Right atrium auricular region (tissue), 2 donors: ENCODE data around the gene FGD6. TPM values are rescaled to one million over a fixed set of nuclear protein-coding genes. Genes with fewer than 3 reads are reported as not detected.
"Not testable (repeated sequence)": the region's sequence is repeated elsewhere in the genome, so short reads cannot be mapped to it uniquely, and the experiment has no call there.

Experiments used
- DNase-seq: peaks from one replicate; pipeline ENCODE4 v3.0.0-alpha.2; 2019; ENCODE audit warnings: low spot score
- H3K27ac ChIP-seq, 2 donors: fragments of 200-600 bp; sonication (generic); 1 replicate in 1 of 2; 2 replicates in 1 of 2; pipeline ENCODE4 v1.5.1; 2016 to 2019
- H3K27me3 ChIP-seq, 2 donors: fragments of 200-600 bp; sonication (generic); one replicate each; pipeline versions ENCODE4 v1.5.1 to v1.6.0; 2017 to 2019
- H3K36me3 ChIP-seq: fragments of 200-600 bp; sonication (generic); one replicate; pipeline ENCODE4 v1.5.1; 2016
- H3K4me1 ChIP-seq, 2 donors: fragments of 200-600 bp; sonication (generic); one replicate each; pipeline versions ENCODE4 v1.5.1 to v1.6.0; 2017 to 2019
- H3K4me3 ChIP-seq, 2 donors: fragments of 200-600 bp; sonication (generic); 1 replicate in 1 of 2; 2 replicates in 1 of 2; pipeline ENCODE4 v1.5.1; 2017 to 2019; ENCODE audit warnings: mild to moderate bottlenecking in 1 of 2, moderate library complexity in 1 of 2
- H3K9me3 ChIP-seq, 2 donors: fragments of 200-600 bp; sonication (generic); one replicate each; pipeline ENCODE4 v1.5.1; 2019
- total RNA-seq, 2 donors: library from RNA; depleted of rRNA; stranded (reverse); fragments of >200 nt; gene quantifications; one replicate each; pipeline ENCODE4 v1.1.0, GENCODE V29; 2016
- TF ChIP-seq, protein P1 (sequence below), 2 donors: fragments of 200-600 bp; sonication (generic); IDR thresholded peaks; one replicate each; pipeline ENCODE4 v1.5.1; 2019; ENCODE audit warnings: antibody characterized with exemption in 2 of 2

Gene FGD6
- total RNA-seq, 2 donors from 2014 or later: 15.8 to 16.9 TPM

DNA sequence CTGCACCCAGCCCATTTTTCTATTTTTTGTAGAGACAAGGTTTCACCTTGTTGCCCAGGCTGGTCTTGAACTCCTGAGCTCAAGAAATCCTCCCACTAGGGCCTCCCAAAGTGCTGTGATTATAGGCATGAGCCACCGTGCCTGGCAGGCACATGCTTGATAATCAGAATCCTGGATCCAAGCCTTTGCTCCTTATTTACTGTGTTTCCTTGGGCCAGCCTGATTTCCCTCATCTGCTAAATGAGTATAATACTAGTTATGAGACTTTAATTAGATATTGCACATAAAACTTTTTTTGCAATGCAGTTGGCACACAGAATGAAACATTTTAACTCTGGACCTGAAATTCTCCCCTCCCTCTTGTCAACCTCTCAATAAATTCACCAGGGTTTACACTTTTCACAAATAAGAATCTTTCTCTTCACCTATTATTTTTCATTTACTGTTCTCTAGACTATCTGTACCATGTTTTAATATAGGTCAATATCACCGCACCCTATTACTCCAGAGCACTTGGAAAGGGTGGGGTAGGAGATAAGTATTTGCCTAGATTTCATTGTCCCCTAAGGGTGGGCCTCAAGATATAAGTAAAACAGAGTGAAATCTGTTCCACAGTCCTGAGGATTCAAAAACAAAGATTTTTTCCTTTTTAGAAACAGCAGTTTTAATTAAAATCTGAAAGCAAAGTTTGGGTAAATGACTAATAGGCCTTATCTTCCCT lies 74.7 kb downstream of the FGD6 start:
- Histone ChIP-seq H3K4me1 (peaks cover 0 to 12% of the 10 kb centered on the region in 2 donors), H3K27ac (peak overlapping the region in 1 of 2 donors; percentile 71), H3K27me3 (no peaks in the 10 kb centered on the region), H3K4me3 (no peak overlapping the region), H3K9me3 (no peaks in the 10 kb centered on the region), H3K36me3 (no peaks in the 10 kb centered on the region)
- TF ChIP-seq, protein P1, sequence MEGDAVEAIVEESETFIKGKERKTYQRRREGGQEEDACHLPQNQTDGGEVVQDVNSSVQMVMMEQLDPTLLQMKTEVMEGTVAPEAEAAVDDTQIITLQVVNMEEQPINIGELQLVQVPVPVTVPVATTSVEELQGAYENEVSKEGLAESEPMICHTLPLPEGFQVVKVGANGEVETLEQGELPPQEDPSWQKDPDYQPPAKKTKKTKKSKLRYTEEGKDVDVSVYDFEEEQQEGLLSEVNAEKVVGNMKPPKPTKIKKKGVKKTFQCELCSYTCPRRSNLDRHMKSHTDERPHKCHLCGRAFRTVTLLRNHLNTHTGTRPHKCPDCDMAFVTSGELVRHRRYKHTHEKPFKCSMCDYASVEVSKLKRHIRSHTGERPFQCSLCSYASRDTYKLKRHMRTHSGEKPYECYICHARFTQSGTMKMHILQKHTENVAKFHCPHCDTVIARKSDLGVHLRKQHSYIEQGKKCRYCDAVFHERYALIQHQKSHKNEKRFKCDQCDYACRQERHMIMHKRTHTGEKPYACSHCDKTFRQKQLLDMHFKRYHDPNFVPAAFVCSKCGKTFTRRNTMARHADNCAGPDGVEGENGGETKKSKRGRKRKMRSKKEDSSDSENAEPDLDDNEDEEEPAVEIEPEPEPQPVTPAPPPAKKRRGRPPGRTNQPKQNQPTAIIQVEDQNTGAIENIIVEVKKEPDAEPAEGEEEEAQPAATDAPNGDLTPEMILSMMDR (IDR thresholded peaks at IDR 0.05): no peak
- DNase-seq: no peak

DNA sequence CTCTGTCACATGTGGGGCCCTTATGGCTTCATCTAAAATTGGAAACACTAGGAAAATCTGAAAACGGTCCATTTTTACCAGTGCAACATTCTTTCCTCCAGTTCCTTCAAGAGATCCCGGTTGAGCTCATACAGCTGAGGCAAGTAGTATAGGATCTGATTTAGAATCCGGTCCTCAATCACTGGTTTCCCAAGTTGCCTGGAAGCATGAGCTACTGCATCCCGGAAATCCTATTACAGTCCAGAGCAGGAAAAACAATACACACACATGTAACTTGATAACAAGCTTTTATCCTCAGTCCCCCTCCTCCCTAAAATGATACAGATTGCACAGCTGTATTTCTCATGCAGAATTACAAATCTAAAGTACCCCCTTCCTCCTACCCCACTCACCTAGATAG lies 76.0 kb downstream of the FGD6 start:
- TF ChIP-seq, protein P1 (IDR thresholded peaks at IDR 0.05): no peak
- H3K27ac ChIP-seq: no peak overlapping the region
- H3K4me3 ChIP-seq: no peak overlapping the region
- DNase-seq: no peak
- H3K27me3 ChIP-seq: no peaks in the 10 kb centered on the region
- no peaks in the 10 kb centered on the region for H3K9me3 ChIP-seq
- peaks cover 0 to 12% of the 10 kb centered on the region in 2 donors for H3K4me1 ChIP-seq
- H3K36me3 ChIP-seq: no peaks in the 10 kb centered on the region

DNA sequence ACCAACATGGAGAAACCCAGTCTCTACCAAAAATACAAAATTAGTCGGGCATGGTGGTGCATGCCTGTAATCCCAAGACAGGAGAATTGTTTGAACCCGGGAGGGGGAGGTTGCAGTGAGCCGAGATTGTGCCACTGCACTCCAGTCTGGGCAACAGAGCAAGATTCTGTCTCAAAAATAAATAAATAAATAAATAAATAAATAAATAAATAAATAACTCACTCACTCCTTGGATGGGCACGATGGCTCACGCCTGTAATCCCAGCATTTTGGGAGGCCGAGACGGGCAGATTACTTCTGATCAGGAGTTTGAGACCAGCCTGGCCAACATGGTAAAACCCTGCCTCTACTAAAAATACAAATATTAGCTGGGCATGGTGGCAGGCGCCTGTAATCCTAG lies 79.2 kb downstream of the FGD6 start:
- not testable (repeated sequence) for H3K27me3 ChIP-seq, H3K27ac ChIP-seq, H3K4me3 ChIP-seq, H3K9me3 ChIP-seq, H3K4me1 ChIP-seq, H3K36me3 ChIP-seq, DNase-seq

DNA sequence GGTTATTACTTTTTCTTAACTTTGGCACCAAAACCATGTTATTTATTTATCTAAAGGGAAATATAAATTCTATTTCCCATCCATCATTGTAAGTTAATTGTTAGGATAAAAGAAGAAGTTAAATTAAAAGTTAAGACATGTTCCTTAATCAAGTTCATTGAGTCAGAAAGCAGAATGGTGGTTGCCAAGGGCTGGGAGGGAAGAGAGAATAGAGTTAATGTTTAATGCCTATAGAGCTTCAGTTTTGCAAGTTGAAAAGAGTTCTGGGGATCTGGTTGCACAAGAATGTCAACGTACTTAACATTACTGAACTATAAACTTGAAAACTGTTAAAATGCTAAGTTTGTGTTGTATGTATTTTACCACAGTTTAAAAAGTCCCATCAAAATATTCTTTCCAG lies 80.7 kb downstream of the FGD6 start:
- TF ChIP-seq, protein P1 (IDR thresholded peaks at IDR 0.05): no peak
- Histone ChIP-seq H3K27ac (no peak overlapping the region), H3K4me3 (no peak overlapping the region), H3K36me3 (peaks cover 5% of the 10 kb centered on the region), H3K4me1 (no peaks in the 10 kb centered on the region), H3K27me3 (no peaks in the 10 kb centered on the region), H3K9me3 (no peaks in the 10 kb centered on the region)
- DNase-seq: no peak

DNA sequence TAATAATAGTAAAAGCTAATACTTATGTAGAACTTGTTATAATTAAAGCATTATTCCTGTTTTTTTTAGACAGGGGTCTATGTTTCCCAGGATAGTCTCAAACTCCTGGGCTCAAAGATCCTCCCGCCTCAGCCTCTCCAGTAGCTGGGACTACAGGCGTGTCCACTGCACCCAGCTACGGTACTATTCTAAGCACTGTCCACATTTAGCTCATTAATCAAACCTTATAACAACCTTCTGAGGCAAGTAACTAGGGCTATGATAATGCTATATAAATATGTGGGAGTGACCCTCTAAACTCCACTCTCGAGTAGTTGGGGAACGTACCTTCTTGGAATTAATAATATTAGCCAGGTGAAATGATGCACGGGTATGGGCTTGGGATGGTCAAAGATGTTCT lies 83.2 kb downstream of the FGD6 start:
- no peak overlapping the region for H3K4me3 ChIP-seq
- peaks cover 5% of the 10 kb centered on the region for H3K36me3 ChIP-seq
- H3K27me3 ChIP-seq: no peaks in the 10 kb centered on the region
- no peak overlapping the region for H3K27ac ChIP-seq
- no peaks in the 10 kb centered on the region for H3K9me3 ChIP-seq
- H3K4me1 ChIP-seq: no peaks in the 10 kb centered on the region
- TF ChIP-seq, protein P1 (IDR thresholded peaks at IDR 0.05): no peak
- DNase-seq: no peak

DNA sequence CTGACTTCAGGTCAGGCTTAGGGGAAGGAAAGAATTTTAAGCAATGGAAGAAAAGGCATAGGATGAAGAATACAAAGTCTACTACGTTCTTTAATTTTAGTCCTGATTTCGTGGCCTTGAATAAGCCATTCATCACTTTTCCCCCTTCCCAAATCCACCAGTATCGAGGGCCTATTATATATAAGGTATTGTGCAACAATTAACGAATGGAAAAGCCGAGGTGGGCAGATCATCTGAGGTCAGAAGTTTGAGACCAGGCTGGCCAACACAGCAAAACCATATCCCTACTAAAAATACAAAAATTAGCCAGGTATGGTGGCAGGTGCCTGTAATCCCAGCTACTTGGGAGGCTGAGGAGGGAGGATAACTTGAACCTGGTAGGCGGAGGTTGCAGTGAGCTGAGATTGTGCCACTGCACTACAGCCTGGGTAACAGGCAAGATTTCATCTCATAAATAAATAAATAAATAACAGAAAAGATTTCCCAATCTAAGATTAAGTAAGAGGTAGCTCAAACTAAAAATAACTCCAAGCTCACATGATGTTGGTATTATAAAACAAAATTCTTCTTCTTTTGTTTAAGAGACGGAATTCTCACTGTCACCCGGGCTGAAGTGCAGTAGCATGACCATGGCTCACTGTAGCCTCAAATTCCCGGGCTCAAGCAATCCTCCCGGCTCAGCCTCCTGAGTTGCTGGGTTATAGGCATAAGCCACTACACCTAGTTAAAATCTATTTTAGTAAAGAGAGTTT lies 85.5 kb downstream of the FGD6 start:
- H3K4me3 ChIP-seq: no peak overlapping the region
- TF ChIP-seq, protein P1 (IDR thresholded peaks at IDR 0.05): no peak
- H3K27ac ChIP-seq: no peak overlapping the region
- DNase-seq: no peak
- peaks cover 5% of the 10 kb centered on the region for H3K36me3 ChIP-seq
- no peaks in the 10 kb centered on the region for H3K4me1 ChIP-seq
- H3K27me3 ChIP-seq: no peaks in the 10 kb centered on the region
- no peaks in the 10 kb centered on the region for H3K9me3 ChIP-seq
